K562 (cell line): Measurements from ENCODE around the gene FOXP3. TPM values are rescaled to one million over a fixed set of nuclear protein-coding genes. Genes with fewer than 3 reads are reported as not detected.

ENCODE experiments used
- BCOR ChIP-seq: fragments of 450-650 bp; IDR thresholded peaks from 2 replicates; pipeline ENCODE4 v1.6.1; 2016
- EHMT2 ChIP-seq: fragments of 450-650 bp; IDR thresholded peaks from 2 replicates; pipeline ENCODE4 v1.6.1; 2018; ENCODE audit warnings: antibody characterized with exemption
- HDAC8 ChIP-seq: fragments of 450-650 bp; IDR thresholded peaks from 2 replicates; pipeline ENCODE4 v1.6.1; 2016; ENCODE audit warnings: mild to moderate bottlenecking, missing genetic modification characterization, moderate library complexity, missing compliant biosample characterization
- MAZ ChIP-seq, 2 experiments: fragments of 450-650 bp in 1 of 2; sonication (generic) in 1 of 2; formaldehyde crosslinking; IDR thresholded peaks in 1 of 2; conservative IDR thresholded peaks in 1 of 2; 2 replicates each; pipeline versions ENCODE4 v1.4.0 to v1.5.0; 2020; ENCODE audit warnings: mild to moderate bottlenecking in 1 of 2, missing genetic modification reagents in 1 of 2
- MIER1 ChIP-seq: fragments of 450-650 bp; IDR thresholded peaks from 2 replicates; pipeline ENCODE4 v1.6.1; 2016; ENCODE audit warnings: antibody characterized with exemption, mild to moderate bottlenecking, low read depth
- RCOR1 ChIP-seq, 2 experiments: IDR thresholded peaks; 2 replicates each; pipeline ENCODE4 v1.6.1; 2012; ENCODE audit warnings: low read depth in 2 of 2, low read length in 2 of 2, borderline replicate concordance in 1 of 2, improper control_type of control experiment in 1 of 2
- SIN3B ChIP-seq: fragments of 450-650 bp; IDR thresholded peaks from 2 replicates; pipeline ENCODE4 v1.6.1; 2017; ENCODE audit warnings: low read depth, mild to moderate bottlenecking, moderate library complexity
- SMARCC2 ChIP-seq: fragments of 450-650 bp; IDR thresholded peaks from 2 replicates; pipeline ENCODE4 v1.6.1; 2017; ENCODE audit warnings: antibody characterized with exemption, moderate library complexity, mild to moderate bottlenecking, low read depth
- SPI1 ChIP-seq: IDR thresholded peaks from 2 replicates; pipeline ENCODE4 v1.6.1; 2011; ENCODE audit warnings: low read depth, low read length, control low read depth, borderline replicate concordance
- SRSF1 ChIP-seq: fragments of 200-400 bp; formaldehyde crosslinking; IDR thresholded peaks from 2 replicates; pipeline ENCODE4 v1.6.1; 2017; ENCODE audit warnings: mild to moderate bottlenecking, low read depth, low read length, moderate library complexity
- TARDBP ChIP-seq: fragments of 450-650 bp; IDR thresholded peaks from 2 replicates; pipeline ENCODE4 v1.6.1; 2016
- ZNF165 ChIP-seq: fragments of 250-450 bp; sonication (Bioruptor Pico); IDR thresholded peaks from 2 replicates; pipeline ENCODE4 v1.4.0; 2020; ENCODE audit warnings: borderline replicate concordance
- ZNF253 ChIP-seq: fragments of 250-450 bp; sonication (Bioruptor Pico); conservative IDR thresholded peaks from 2 replicates; pipeline ENCODE4 v1.6.1; 2021; ENCODE audit warnings: mild to moderate bottlenecking
- ZNF311 ChIP-seq: fragments of 250-450 bp; sonication (Bioruptor Pico); IDR thresholded peaks from 2 replicates; pipeline ENCODE4 v1.4.0; 2020; ENCODE audit warnings: mild to moderate bottlenecking, moderate library complexity
- polyA plus RNA-seq, 8 experiments: library from polyadenylated mRNA; depleted of rRNA in 4 of 8; stranded (reverse) in 5 of 8; unstranded in 3 of 8; fragments of >200 nt; fragmentation: Nextera tagmentation in 2 of 8; fragmentation: Illumina TruSeq in 1 of 8; extraction: Ambion mirVana in 2 of 8; extraction: Trizol in 1 of 8; gene quantifications; 2 replicates each; pipeline versions ENCODE4 v1.2.1 to v1.2.3, GENCODE V29; 2011 to 2014; ENCODE audit warnings: inconsistent platforms in 1 of 8, missing spikeins in 1 of 8
- total RNA-seq, 7 experiments: library from RNA; depleted of rRNA in 6 of 7; stranded (reverse); fragments of >200 nt in 6 of 7; fragmentation: Illumina TruSeq in 2 of 7; extraction: Trizol in 2 of 7; gene quantifications; 2 replicates each; pipeline versions ENCODE4 v1.2.1 to v1.2.3, GENCODE V29; 2011 to 2021; ENCODE audit warnings: low replicate concordance in 1 of 7
- TF ChIP-seq, protein P1 (sequence below): sonication (generic); formaldehyde crosslinking; IDR thresholded peaks from 2 replicates; pipeline ENCODE4 v1.8.0; 2022; ENCODE audit warnings: mild to moderate bottlenecking, low read depth, missing genetic modification reagents
- TF ChIP-seq, protein P2 (sequence below): fragments of 250-450 bp; sonication (Bioruptor Pico); IDR thresholded peaks from 2 replicates; pipeline ENCODE4 v1.5.0; 2021; ENCODE audit warnings: mild to moderate bottlenecking, borderline replicate concordance

FOXP3 gene
- total and polyA plus RNA-seq, 9 of the 15 experiments (the other 6 are each of a cell fraction or from before 2014, with no cell fraction given), result 0.04 to 0.24 (median 0.07) TPM; not detected in 4

DNA sequence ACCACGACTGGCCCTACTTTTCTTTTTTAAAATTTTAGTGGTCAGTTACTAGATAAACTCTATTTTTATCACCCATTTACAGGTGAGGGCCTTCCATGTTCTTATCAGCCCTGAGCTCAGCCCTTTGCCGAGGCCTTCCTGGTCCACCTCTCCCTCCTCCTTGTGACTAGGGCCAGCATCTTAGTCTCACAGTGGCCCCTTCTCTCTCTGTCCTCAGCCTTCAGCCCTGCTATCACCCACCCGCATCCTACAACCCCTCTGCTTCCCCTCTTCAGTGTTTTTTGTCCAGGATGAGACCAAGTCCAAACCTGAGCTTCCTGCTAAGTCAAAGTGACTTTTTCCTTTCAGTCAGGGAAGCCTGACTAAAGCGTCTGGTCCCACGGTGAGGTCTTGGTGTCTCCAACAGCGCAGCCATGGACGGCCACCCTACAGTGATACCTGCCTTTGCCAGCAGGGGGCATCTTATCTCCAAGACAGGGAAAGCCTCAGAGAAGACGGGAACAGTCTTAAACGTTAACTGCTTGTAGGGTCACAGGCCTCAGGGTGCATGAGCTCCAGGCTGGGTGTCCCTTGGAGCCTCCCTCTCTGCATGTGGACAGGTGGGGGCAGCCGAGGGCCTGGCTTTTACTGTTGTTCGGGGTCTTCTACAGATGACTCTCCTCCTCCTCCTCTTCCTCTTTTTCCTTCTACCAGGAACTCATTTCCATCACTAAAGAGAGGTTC is 27.3 kb upstream of the FOXP3 start (continued):
- TF ChIP-seq BCOR (peak; percentile 27; the same call in 1 of the 2 replicates), SPI1 (peak; percentile 70), ZNF165 (no peak), TARDBP (no peak), ZNF311 (CRISPR knock-in tag) (no peak), MAZ (CRISPR knock-in tag; conservative IDR thresholded peaks at IDR 0.05 in 1 of 2, IDR thresholded peaks at IDR 0.05 in 1 of 2) (0 out of 4 replicates have a peak, but pooled peaks of 1 of the 2 experiments have one; percentile 18), EHMT2 (peak; percentile 68; the same call in 1 of the 2 replicates), SIN3B (no peak), MIER1 (no peak), SRSF1 (no peak), RCOR1 (IDR thresholded peaks at IDR 0.05; ENCODE audit: borderline replicate concordance in 1 of 2, low read depth in 2 of 2, low read length in 2 of 2) (peak in 1 of 2 experiments; percentile 18; a peak in 1 of 4 replicates), SMARCC2 (no peak), ZNF253 (CRISPR knock-in tag) (no peak), HDAC8 (tag) (no peak)
- TF ChIP-seq, protein P1, sequence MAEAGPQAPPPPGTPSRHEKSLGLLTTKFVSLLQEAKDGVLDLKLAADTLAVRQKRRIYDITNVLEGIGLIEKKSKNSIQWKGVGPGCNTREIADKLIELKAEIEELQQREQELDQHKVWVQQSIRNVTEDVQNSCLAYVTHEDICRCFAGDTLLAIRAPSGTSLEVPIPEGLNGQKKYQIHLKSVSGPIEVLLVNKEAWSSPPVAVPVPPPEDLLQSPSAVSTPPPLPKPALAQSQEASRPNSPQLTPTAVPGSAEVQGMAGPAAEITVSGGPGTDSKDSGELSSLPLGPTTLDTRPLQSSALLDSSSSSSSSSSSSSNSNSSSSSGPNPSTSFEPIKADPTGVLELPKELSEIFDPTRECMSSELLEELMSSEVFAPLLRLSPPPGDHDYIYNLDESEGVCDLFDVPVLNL (CRISPR knock-in tag), result no peak
- TF ChIP-seq, protein P2, sequence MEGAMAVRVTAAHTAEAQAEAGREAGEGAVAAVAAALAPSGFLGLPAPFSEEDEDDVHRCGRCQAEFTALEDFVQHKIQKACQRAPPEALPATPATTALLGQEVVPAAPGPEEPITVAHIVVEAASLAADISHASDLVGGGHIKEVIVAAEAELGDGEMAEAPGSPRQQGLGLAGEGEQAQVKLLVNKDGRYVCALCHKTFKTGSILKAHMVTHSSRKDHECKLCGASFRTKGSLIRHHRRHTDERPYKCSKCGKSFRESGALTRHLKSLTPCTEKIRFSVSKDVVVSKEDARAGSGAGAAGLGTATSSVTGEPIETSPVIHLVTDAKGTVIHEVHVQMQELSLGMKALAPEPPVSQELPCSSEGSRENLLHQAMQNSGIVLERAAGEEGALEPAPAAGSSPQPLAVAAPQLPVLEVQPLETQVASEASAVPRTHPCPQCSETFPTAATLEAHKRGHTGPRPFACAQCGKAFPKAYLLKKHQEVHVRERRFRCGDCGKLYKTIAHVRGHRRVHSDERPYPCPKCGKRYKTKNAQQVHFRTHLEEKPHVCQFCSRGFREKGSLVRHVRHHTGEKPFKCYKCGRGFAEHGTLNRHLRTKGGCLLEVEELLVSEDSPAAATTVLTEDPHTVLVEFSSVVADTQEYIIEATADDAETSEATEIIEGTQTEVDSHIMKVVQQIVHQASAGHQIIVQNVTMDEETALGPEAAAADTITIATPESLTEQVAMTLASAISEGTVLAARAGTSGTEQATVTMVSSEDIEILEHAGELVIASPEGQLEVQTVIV, result no peak
- TF ChIP-seq, all 486 proteins: peak for 21
